SKM-1 treated with dmso at 0.1 percent for 144 hours (cell line): ENCODE measurements around the gene ROS1.

Experiments used
- DNase-seq: peaks from one replicate; lab custom pipeline; 2025; ENCODE audit not compliant: unreplicated experiment; lab: John Stamatoyannopoulos, UW

ROS1 gene

GRCh38 chr6:117441824-117442264, 16.1 kb upstream of the ROS1 start:
- peak; percentile 30 for DNase-seq

- no peak for DNase-seq
Measured at GRCh38 chr6:117440706-117441525, 15.2 kb upstream of the ROS1 start.

- DNase-seq = no peak
Measured at GRCh38 chr6:117432273-117432672, 6.5 kb upstream of the ROS1 start.

- DNase-seq = no peak
Measured at GRCh38 chr6:117423754-117424153, 2.0 kb downstream of the ROS1 start.

GRCh38 chr6:117418320-117418719, 7.4 kb downstream of the ROS1 start:
- DNase-seq = no peak

GRCh38 chr6:117417851-117418250, 7.9 kb downstream of the ROS1 start:
- DNase-seq = no peak

GRCh38 chr6:117414770-117415169, 11.0 kb downstream of the ROS1 start:
- DNase-seq = no peak

GRCh38 chr6:117411474-117411873, 14.3 kb downstream of the ROS1 start:
- no peak for DNase-seq

GRCh38 chr6:117409863-117410262, 15.9 kb downstream of the ROS1 start:
- no peak for DNase-seq

- no peak for DNase-seq
Measured at GRCh38 chr6:117409420-117409819, 16.3 kb downstream of the ROS1 start.

- peak; percentile 11 for DNase-seq
Measured at GRCh38 chr6:117404548-117404947, 21.2 kb downstream of the ROS1 start.

GRCh38 chr6:117401799-117402198, 23.9 kb downstream of the ROS1 start:
- no peak for DNase-seq

GRCh38 chr6:117399924-117400323, 25.8 kb downstream of the ROS1 start:
- no peak for DNase-seq

GRCh38 chr6:117399126-117399525, 26.6 kb downstream of the ROS1 start:
- DNase-seq = no peak

- no peak for DNase-seq
Measured at GRCh38 chr6:117397536-117398227, 28.1 kb downstream of the ROS1 start.

- DNase-seq = no peak
Measured at GRCh38 chr6:117396228-117396627, 29.5 kb downstream of the ROS1 start.

GRCh38 chr6:117395164-117395563, 30.6 kb downstream of the ROS1 start:
- no peak for DNase-seq

GRCh38 chr6:117393045-117393444, 32.7 kb downstream of the ROS1 start:
- no peak for DNase-seq

- no peak for DNase-seq
Measured at GRCh38 chr6:117391874-117392583, 33.7 kb downstream of the ROS1 start.

- peak; percentile 19 for DNase-seq
Measured at GRCh38 chr6:117389227-117390057, 36.3 kb downstream of the ROS1 start.

- no peak for DNase-seq
Measured at GRCh38 chr6:117387454-117387974, 38.2 kb downstream of the ROS1 start.
